Mesenchymal stem cell (in vitro differentiated cells and primary cell): ENCODE data around the gene ACKR3.

ENCODE experiments used
- DNase-seq: peaks from one replicate; pipeline ENCODE4 v3.0.0-alpha.2; 2013
- H2AFZ ChIP-seq: one replicate; pipeline ENCODE4 v1.6.1; 2013; ENCODE audit warnings: low read depth, mild to moderate bottlenecking, control low read depth, inconsistent platforms, low read length, moderate library complexity
- H2AK5ac ChIP-seq: 2 replicates; pipeline ENCODE4 v1.6.1; 2013; ENCODE audit warnings: low read length, moderate library complexity, mild to moderate bottlenecking, inconsistent platforms; ENCODE audit not compliant: severe bottlenecking
- H2BK120ac ChIP-seq: one replicate; pipeline ENCODE4 v1.6.1; 2013; ENCODE audit warnings: low read depth, mild to moderate bottlenecking, inconsistent platforms, low read length, moderate library complexity
- H2BK12ac ChIP-seq, 2 experiments: one replicate each; pipeline ENCODE4 v1.6.1; 2013; ENCODE audit warnings: inconsistent platforms in 2 of 2, low read length in 2 of 2, mild to moderate bottlenecking in 2 of 2, moderate library complexity in 2 of 2, control low read depth in 1 of 2
- H2BK15ac ChIP-seq: one replicate; pipeline ENCODE4 v1.6.1; 2013; ENCODE audit warnings: mild to moderate bottlenecking, low read depth, inconsistent platforms; ENCODE audit not compliant: poor library complexity, severe bottlenecking
- H2BK5ac ChIP-seq: 2 replicates; pipeline ENCODE4 v1.6.1; 2013; ENCODE audit warnings: low read depth, mild to moderate bottlenecking, low read length, control low read depth, inconsistent platforms; ENCODE audit not compliant: poor library complexity, severe bottlenecking
- H3K14ac ChIP-seq, 2 experiments: one replicate each; pipeline ENCODE4 v1.6.1; 2013; ENCODE audit warnings: inconsistent platforms in 2 of 2, low read length in 2 of 2, control low read depth in 1 of 2, mild to moderate bottlenecking in 1 of 2, moderate library complexity in 1 of 2
- H3K18ac ChIP-seq, 2 experiments: one replicate each; pipeline ENCODE4 v1.6.1; 2013; ENCODE audit warnings: inconsistent platforms in 2 of 2, low read length in 2 of 2, control low read depth in 1 of 2, low read depth in 1 of 2, mild to moderate bottlenecking in 1 of 2
- H3K23ac ChIP-seq, 2 experiments: one replicate each; pipeline ENCODE4 v1.6.1; 2013; ENCODE audit warnings: inconsistent platforms in 2 of 2, low read length in 2 of 2, mild to moderate bottlenecking in 2 of 2, moderate library complexity in 2 of 2, control low read depth in 1 of 2
- H3K27ac ChIP-seq: 2 replicates; pipeline ENCODE4 v1.5.1; 2013; ENCODE audit warnings: mild to moderate bottlenecking, moderate library complexity, low read length, control low read depth, inconsistent platforms; ENCODE audit not compliant: poor library complexity, severe bottlenecking
- H3K27me3 ChIP-seq, 2 experiments: 2 replicates each; pipeline versions ENCODE4 v1.6.1 to v1.7.0; 2013; ENCODE audit warnings: low read length in 2 of 2, mild to moderate bottlenecking in 2 of 2, moderate library complexity in 2 of 2, control low read depth in 1 of 2, inconsistent platforms in 1 of 2; ENCODE audit not compliant: control insufficient read depth in 1 of 2, insufficient read depth in 1 of 2
- H3K36me3 ChIP-seq, 2 experiments: 2 replicates each; pipeline versions ENCODE4 v1.6.1 to v1.7.0; 2013; ENCODE audit warnings: low read length in 2 of 2, control low read depth in 1 of 2, inconsistent platforms in 1 of 2, low read depth in 1 of 2, mild to moderate bottlenecking in 1 of 2; ENCODE audit not compliant: insufficient read depth in 2 of 2, control insufficient read depth in 1 of 2
- H3K4ac ChIP-seq, 2 experiments: one replicate each; pipeline ENCODE4 v1.6.1; 2013; ENCODE audit warnings: inconsistent platforms in 2 of 2, low read length in 2 of 2, mild to moderate bottlenecking in 2 of 2, moderate library complexity in 2 of 2, control low read depth in 1 of 2, low read depth in 1 of 2
- H3K4me1 ChIP-seq: 2 replicates; pipeline ENCODE4 v1.6.1; 2013; ENCODE audit warnings: low read depth, low read length, control low read depth; ENCODE audit not compliant: control insufficient read depth, insufficient read depth
- H3K4me2 ChIP-seq: 2 replicates; pipeline ENCODE4 v1.6.1; 2013; ENCODE audit warnings: low read length, mild to moderate bottlenecking, inconsistent platforms; ENCODE audit not compliant: poor library complexity, severe bottlenecking
- H3K4me3 ChIP-seq, 2 experiments: 2 replicates each; pipeline versions ENCODE4 v1.5.1 to v1.7.0; 2013; ENCODE audit warnings: low read length in 2 of 2, mild to moderate bottlenecking in 2 of 2, control low read depth in 1 of 2, low read depth in 1 of 2; ENCODE audit not compliant: insufficient read depth in 1 of 2
- H3K79me1 ChIP-seq: replicated peaks from 2 replicates; pipeline ENCODE4 v1.6.1; 2013; ENCODE audit warnings: mild to moderate bottlenecking, control low read depth, low read length, inconsistent platforms; ENCODE audit not compliant: poor library complexity, severe bottlenecking
- H3K9ac ChIP-seq: 2 replicates; pipeline ENCODE4 v1.7.0; 2013; ENCODE audit warnings: mild to moderate bottlenecking, low read length, moderate library complexity
- H3K9me3 ChIP-seq: 2 replicates; pipeline ENCODE4 v1.7.0; 2013; ENCODE audit warnings: mild to moderate bottlenecking, low read length; ENCODE audit not compliant: control insufficient read depth
- H4K8ac ChIP-seq: one replicate; pipeline ENCODE4 v1.6.1; 2013; ENCODE audit warnings: inconsistent platforms, mild to moderate bottlenecking, low read length, moderate library complexity
- H4K91ac ChIP-seq: one replicate; pipeline ENCODE4 v1.6.1; 2013; ENCODE audit warnings: mild to moderate bottlenecking, low read length, inconsistent platforms
- WGBS: methylation state at CpG from one replicate; pipeline ENCODE4 v1.1.7; 2013; ENCODE audit warnings: mixed read lengths; 5-methylcytosine and 5-hydroxymethylcytosine counted together

Gene ACKR3

DNA sequence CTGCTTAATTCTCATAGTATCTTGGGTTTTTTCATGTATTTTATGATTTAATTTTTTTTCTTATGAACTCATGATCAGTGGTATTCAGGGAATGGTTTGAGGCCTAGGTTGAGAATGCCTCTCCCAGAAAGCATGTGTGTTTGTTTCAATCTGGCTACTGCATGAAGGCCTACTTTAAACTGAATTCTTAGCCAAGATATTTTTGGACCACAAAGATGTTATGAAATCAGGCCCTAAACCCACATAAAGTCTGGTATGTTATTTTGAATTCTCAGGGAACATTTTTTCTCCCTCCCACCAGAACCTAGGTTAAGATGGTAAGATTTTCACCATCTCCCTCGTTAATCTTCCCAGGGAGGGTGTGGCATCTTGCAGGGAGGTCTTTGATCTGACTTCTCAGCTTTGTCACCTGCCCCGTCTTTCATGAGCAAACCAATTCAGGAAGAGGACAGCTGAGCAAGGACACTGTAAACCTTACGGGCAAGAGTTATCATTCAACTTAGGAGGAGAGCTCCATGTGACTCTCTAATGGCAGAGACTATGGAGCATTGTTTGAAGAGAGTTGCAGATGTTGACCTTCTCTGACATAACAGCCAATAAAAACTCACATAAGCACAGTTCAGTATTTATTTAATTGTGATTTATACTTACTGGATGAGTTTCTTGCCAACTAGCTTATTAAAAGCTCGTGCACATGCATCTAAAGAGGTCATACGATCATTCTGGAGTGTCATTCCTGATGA lies 21.3 kb upstream of the ACKR3 start:
- Histone ChIP-seq H3K23ac (no peak overlapping the region), H3K9ac (no peak overlapping the region), H3K79me1 (no peaks in the 10 kb centered on the region), H3K27ac (no peak overlapping the region), H3K27me3 (peaks cover 10 to 25% of the 10 kb centered on the region in 2 experiments), H2BK15ac (no peak overlapping the region), H3K18ac (no peak overlapping the region), H3K36me3 (no peaks in the 10 kb centered on the region), H3K4me1 (no peaks in the 10 kb centered on the region), H2AK5ac (no peak overlapping the region), H2BK12ac (no peak overlapping the region), H3K14ac (no peak overlapping the region), H4K8ac (no peak overlapping the region), H2AFZ (peak overlapping the region; percentile 30), H2BK120ac (no peak overlapping the region), H2BK5ac (no peak overlapping the region), H4K91ac (no peak overlapping the region), H3K9me3 (peaks cover 13% of the 10 kb centered on the region), H3K4me2 (no peak overlapping the region), H3K4me3 (no peak overlapping the region), H3K4ac (no peak overlapping the region)
- 68% methylated on average over 4 of the region's 5 CpGs for WGBS
- no peak for DNase-seq

DNA sequence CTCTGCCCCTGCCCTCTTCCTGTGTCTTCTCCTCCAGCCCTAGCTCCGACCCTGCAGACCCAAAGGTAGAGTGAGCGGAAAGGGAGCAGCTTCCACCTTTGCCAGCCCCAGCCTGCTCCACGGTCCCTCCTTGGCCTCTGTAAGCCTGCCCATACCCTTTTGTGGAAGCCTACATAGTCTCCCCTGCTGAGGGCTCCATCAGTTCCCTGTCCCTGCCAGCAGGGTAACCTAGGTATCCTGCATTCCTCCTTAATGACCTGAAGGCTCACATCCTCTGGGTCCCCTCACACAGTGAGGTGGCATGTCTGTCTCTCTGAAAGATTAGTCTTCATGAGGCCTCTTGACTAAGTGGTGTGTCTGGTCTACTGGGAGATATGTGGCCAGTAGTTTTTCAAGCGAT lies 20.5 kb upstream of the ACKR3 start:
- H3K36me3 ChIP-seq: no peaks in the 10 kb centered on the region
- WGBS: 82% methylated on average over 4 of the region's 4 CpGs
- peaks cover 13% of the 10 kb centered on the region for H3K9me3 ChIP-seq
- H3K27ac ChIP-seq: no peak overlapping the region
- no peak overlapping the region for H4K8ac ChIP-seq
- H3K9ac ChIP-seq: no peak overlapping the region
- no peak overlapping the region for H3K18ac ChIP-seq
- no peak overlapping the region for H3K4ac ChIP-seq
- H2BK5ac ChIP-seq: no peak overlapping the region
- no peak overlapping the region for H4K91ac ChIP-seq
- no peaks in the 10 kb centered on the region for H3K4me1 ChIP-seq
- H3K4me2 ChIP-seq: no peak overlapping the region
- peak overlapping the region in 1 of 2 experiments; percentile 42 for H3K14ac ChIP-seq
- no peak overlapping the region for H2BK120ac ChIP-seq
- no peak overlapping the region for H3K4me3 ChIP-seq
- no peaks in the 10 kb centered on the region for H3K79me1 ChIP-seq
- no peak overlapping the region for H2BK12ac ChIP-seq
- no peak overlapping the region for H2AK5ac ChIP-seq
- no peak for DNase-seq
- no peak overlapping the region for H2BK15ac ChIP-seq
- no peak overlapping the region for H2AFZ ChIP-seq
- peaks cover 10 to 25% of the 10 kb centered on the region in 2 experiments for H3K27me3 ChIP-seq
- H3K23ac ChIP-seq: no peak overlapping the region

DNA sequence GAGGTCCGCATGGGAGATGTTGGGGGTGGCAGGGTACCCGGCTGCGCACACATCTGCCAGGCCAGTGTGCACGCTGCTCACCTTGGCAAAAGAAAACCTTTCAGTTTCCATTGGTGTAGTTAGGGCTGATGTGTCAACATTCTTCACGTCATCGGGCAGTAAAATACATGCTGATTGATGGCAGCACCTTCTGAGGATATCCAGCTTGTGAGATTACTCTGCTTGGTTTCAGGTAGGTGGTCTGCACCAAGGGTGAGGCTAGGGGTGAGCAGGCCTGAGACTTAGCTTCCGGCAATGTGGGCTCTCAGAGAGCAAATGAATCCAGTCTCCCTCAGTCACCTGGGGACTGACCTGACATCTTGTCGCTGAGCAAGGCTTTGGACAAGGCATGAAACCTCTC lies 19.3 kb upstream of the ACKR3 start:
- Histone ChIP-seq H3K4ac (no peak overlapping the region), H4K91ac (no peak overlapping the region), H3K18ac (no peak overlapping the region), H4K8ac (no peak overlapping the region), H3K36me3 (no peaks in the 10 kb centered on the region), H3K23ac (no peak overlapping the region), H3K27me3 (peaks cover 18 to 36% of the 10 kb centered on the region in 2 experiments), H3K79me1 (no peaks in the 10 kb centered on the region), H2BK12ac (no peak overlapping the region), H3K27ac (no peak overlapping the region), H3K4me2 (no peak overlapping the region), H3K14ac (no peak overlapping the region), H3K9ac (no peak overlapping the region), H3K9me3 (peaks cover 22% of the 10 kb centered on the region), H2AK5ac (no peak overlapping the region), H2BK15ac (no peak overlapping the region), H3K4me1 (no peaks in the 10 kb centered on the region), H2BK120ac (no peak overlapping the region), H2BK5ac (no peak overlapping the region), H3K4me3 (no peak overlapping the region), H2AFZ (no peak overlapping the region)
- WGBS: 93% methylated on average over 8 of the region's 8 CpGs
- no peak for DNase-seq

DNA sequence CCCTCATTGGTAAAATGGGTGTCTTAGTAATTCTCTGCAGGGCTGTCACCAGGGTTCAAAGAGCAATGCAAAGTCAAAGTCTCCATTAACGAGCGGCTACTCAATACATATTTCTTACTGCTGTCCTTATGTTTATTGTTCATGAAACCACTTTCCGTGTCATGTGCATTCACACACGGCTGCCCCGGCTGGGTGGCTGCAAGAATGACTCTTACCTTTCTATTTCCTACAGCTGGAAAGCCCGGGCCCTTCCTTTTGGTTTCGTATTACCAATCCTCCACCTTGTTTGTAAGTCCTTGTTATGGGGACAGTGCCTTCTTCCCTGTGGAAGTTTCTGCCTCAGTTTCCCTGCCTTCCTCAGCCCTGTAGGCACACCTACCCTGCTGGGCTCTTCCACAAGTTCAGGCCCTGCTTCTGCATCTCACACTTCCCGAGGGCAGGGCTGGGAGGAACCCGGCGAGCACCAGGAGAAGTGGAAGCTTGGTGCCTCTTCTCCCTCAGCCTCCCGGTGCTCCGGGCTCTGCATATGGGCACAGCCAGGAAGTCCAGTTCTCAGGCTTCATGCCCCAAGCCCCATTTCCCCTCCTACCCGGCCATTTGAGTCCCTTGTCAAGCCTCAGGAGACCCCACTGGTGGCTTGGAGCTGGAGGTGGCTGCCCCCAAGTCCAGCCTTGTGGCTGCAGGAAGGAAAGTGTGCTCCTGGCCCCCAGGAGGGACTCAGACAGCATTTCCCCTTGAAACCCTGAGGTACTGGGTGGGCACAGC lies 18.7 kb upstream of the ACKR3 start:
- Histone ChIP-seq H3K18ac (no peak overlapping the region), H3K4me1 (no peaks in the 10 kb centered on the region), H3K4me2 (no peak overlapping the region), H3K4me3 (no peak overlapping the region), H3K36me3 (no peaks in the 10 kb centered on the region), H4K91ac (no peak overlapping the region), H2BK15ac (no peak overlapping the region), H2AFZ (no peak overlapping the region), H3K4ac (no peak overlapping the region), H2BK12ac (no peak overlapping the region), H3K27me3 (peaks cover 19 to 41% of the 10 kb centered on the region in 2 experiments), H2BK5ac (no peak overlapping the region), H3K79me1 (no peaks in the 10 kb centered on the region), H3K27ac (no peak overlapping the region), H2AK5ac (no peak overlapping the region), H3K9me3 (peaks cover 22% of the 10 kb centered on the region), H4K8ac (no peak overlapping the region), H3K9ac (no peak overlapping the region), H3K23ac (no peak overlapping the region), H3K14ac (no peak overlapping the region), H2BK120ac (no peak overlapping the region)
- WGBS: 86% methylated on average over 13 of the region's 13 CpGs
- no peak for DNase-seq
